B cell (primary cell): ENCODE measurements around the gene DROSHA. TPM values are rescaled to one million over a fixed set of nuclear protein-coding genes. Genes with fewer than 3 reads are reported as not detected.

Experiments used
- ATAC-seq: fragments of 200-7000 bp; cut with Tn5 transposase; one replicate; pipeline ENCODE4 v1.10.0; 2021; ENCODE audit warnings: low read depth, mild to moderate bottlenecking, moderate number of reproducible peaks, moderate library complexity
- CTCF ChIA-PET: fragments of 350-600 bp; sonication (Branson Sonifier 250); formaldehyde crosslinking; loops from one replicate; lab custom pipeline; 2021; ENCODE audit warnings: antibody characterized with exemption, inconsistent platforms; lab: Charles Lee
- POLR2A ChIA-PET: fragments of 350-600 bp; sonication (Branson Sonifier 250); formaldehyde crosslinking; loops from one replicate; lab custom pipeline; 2021; ENCODE audit warnings: antibody characterized with exemption; lab: Charles Lee
- DNase-seq: peaks from one replicate; pipeline ENCODE4 v3.0.0; 2013
- H2AFZ ChIP-seq: 2 replicates; pipeline ENCODE4 v1.6.1; 2012; ENCODE audit warnings: mild to moderate bottlenecking, low read depth, low read length; ENCODE audit not compliant: insufficient read depth, poor library complexity, severe bottlenecking
- H3K27ac ChIP-seq, 2 donors: 1 replicate in 1 of 2; 2 replicates in 1 of 2; pipeline ENCODE4 v1.5.1; 2012 to 2013; ENCODE audit warnings: low read length in 2 of 2, mild to moderate bottlenecking in 2 of 2, moderate library complexity in 1 of 2
- H3K27me3 ChIP-seq, 4 experiments: fragments of 200-600 bp in 1 of 4; sonication (generic) in 1 of 4; replicated peaks in 1 of 4; 1 replicate in 2 of 4; 2 replicates in 2 of 4; pipeline versions ENCODE4 v1.6.1 to v1.7.0; 2013 to 2016; ENCODE audit warnings: low read length in 3 of 4, mild to moderate bottlenecking in 2 of 4, mixed read lengths in 1 of 4, moderate library complexity in 1 of 4; ENCODE audit not compliant: insufficient read depth in 4 of 4, control insufficient read depth in 3 of 4; ENCODE audit errors: control extremely low read depth in 1 of 4
- H3K36me3 ChIP-seq, 2 experiments: replicated peaks in 1 of 2; 1 replicate in 1 of 2; 2 replicates in 1 of 2; pipeline versions ENCODE4 v1.6.1 to v1.7.1; 2013; ENCODE audit warnings: low read length in 1 of 2; ENCODE audit not compliant: insufficient read depth in 2 of 2, control insufficient read depth in 1 of 2; ENCODE audit errors: control extremely low read depth in 1 of 2, extremely low read depth in 1 of 2
- H3K4me1 ChIP-seq, 2 donors: fragments of 200-600 bp in 1 of 2; sonication (generic) in 1 of 2; 1 replicate in 1 of 2; 2 replicates in 1 of 2; pipeline versions ENCODE4 v1.5.1 to v1.6.1; 2013 to 2017; ENCODE audit warnings: low read length in 2 of 2; ENCODE audit not compliant: control insufficient read depth in 2 of 2, insufficient read depth in 2 of 2
- H3K4me2 ChIP-seq: replicated peaks from 2 replicates; pipeline ENCODE3; 2012; ENCODE audit warnings: mild to moderate bottlenecking, low read depth, low read length; ENCODE audit not compliant: poor library complexity, severe bottlenecking
- H3K4me3 ChIP-seq, 5 experiments: fragments of 200-600 bp in 1 of 5; sonication (generic) in 1 of 5; 1 replicate in 3 of 5; 2 replicates in 2 of 5; pipeline versions ENCODE4 v1.5.1 to v1.7.0; 2011 to 2016; ENCODE audit warnings: low read length in 4 of 5, mild to moderate bottlenecking in 4 of 5, low read depth in 2 of 5, control low read depth in 1 of 5, moderate library complexity in 1 of 5; ENCODE audit not compliant: insufficient read depth in 1 of 5; ENCODE audit errors: control extremely low read depth in 1 of 5, extremely low read depth in 1 of 5
- H3K79me2 ChIP-seq: fragments of 200-600 bp; sonication (generic); one replicate; pipeline ENCODE4 v1.6.0; 2016; ENCODE audit warnings: low read length; ENCODE audit not compliant: control insufficient read depth, insufficient read depth
- H3K9ac ChIP-seq: fragments of 200-600 bp; sonication (generic); 2 replicates; pipeline ENCODE4 v1.6.1; 2017; ENCODE audit warnings: mild to moderate bottlenecking, low read length, moderate library complexity
- H3K9me3 ChIP-seq, 3 donors: one replicate each; pipeline versions ENCODE4 v1.6.1 to v1.7.1; 2013; ENCODE audit warnings: low read length in 2 of 3; ENCODE audit not compliant: control insufficient read depth in 2 of 3, insufficient read depth in 1 of 3; ENCODE audit errors: control extremely low read depth in 1 of 3
- H4K20me1 ChIP-seq: 2 replicates; pipeline ENCODE4 v1.6.0; 2012; ENCODE audit warnings: mild to moderate bottlenecking, low read length; ENCODE audit not compliant: insufficient read depth, control insufficient read depth, poor library complexity, severe bottlenecking
- H3K27ac Mint-ChIP-seq: one replicate; pipeline ENCODE4 v1.8.0; 2021; ENCODE audit warnings: mixed read lengths
- H3K27me3 Mint-ChIP-seq: one replicate; pipeline ENCODE4 v1.8.0; 2021; ENCODE audit warnings: mixed read lengths
- H3K4me1 Mint-ChIP-seq: one replicate; pipeline ENCODE4 v1.8.0; 2021; ENCODE audit warnings: mixed read lengths
- H3K4me3 Mint-ChIP-seq: one replicate; pipeline ENCODE4 v1.8.0; 2021; ENCODE audit warnings: mixed read lengths
- H3K9me3 Mint-ChIP-seq: one replicate; pipeline ENCODE4 v1.8.0; 2022; ENCODE audit warnings: mixed read lengths; ENCODE audit not compliant: insufficient read depth
- EZH2 ChIP-seq: IDR thresholded peaks from 2 replicates; pipeline ENCODE4 v1.6.1; 2012; ENCODE audit warnings: borderline replicate concordance, low read depth, mild to moderate bottlenecking, moderate library complexity, low read length; ENCODE audit not compliant: insufficient read depth, poor library complexity, severe bottlenecking
- WGBS: methylation state at CpG from one replicate; pipeline ENCODE4 v1.1.5; 2013; ENCODE audit warnings: missing lambda C conversion rate; ENCODE audit not compliant: insufficient coverage; 5-methylcytosine and 5-hydroxymethylcytosine counted together
- intact Hi-C: fragments of 100-400 bp; cut with micrococcal nuclease; formaldehyde crosslinking; loops from one replicate; pipeline ENCODE4 v1.10.0; 2022
- polyA plus RNA-seq: library from polyadenylated mRNA; depleted of rRNA; stranded (reverse); fragments of >200 nt; gene quantifications from 2 replicates; pipeline ENCODE4 v1.2.3, GENCODE V29; 2012
- total RNA-seq, 2 donors: library from RNA; stranded (reverse); fragments of 120-200 nt in 1 of 2; gene quantifications; 1 replicate in 1 of 2; 2 replicates in 1 of 2; pipeline versions ENCODE4 v1.2.3 to v1.2.4, GENCODE V29; 2013 to 2022
- TF ChIP-seq, protein P1 (sequence below): fragments of 200-600 bp; IDR thresholded peaks from one replicate; pipeline ENCODE4 v1.8.0; 2022; ENCODE audit warnings: antibody characterized with exemption, mild to moderate bottlenecking

The DROSHA gene
- total and polyA plus RNA-seq, 2 donors (not counting 1 experiment from before 2014, with no cell fraction given) = 31.2 to 62.4 TPM

DNA sequence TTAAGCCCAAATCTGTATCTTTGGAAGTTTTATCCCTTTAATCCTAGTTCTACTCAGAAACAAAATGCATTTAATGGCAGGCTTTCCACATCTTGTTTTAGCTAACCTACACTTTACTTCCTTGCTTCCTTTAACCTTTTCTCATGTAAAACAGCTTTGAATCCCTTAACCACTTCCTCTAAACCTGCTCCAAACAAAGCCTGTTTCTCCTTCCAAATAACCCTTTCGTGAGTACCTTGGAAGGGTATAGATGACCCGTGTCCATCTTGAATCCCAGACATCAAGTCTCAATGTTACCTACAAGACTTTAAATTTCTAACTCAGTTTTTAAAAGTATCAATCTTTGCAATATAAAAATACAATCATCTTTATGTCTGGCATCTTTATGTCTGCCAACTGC is 78.4 kb downstream of the DROSHA start:
- Histone ChIP-seq H3K36me3 (peaks cover 11 to 30% of the 10 kb centered on the region in 2 experiments), H3K27me3 (no peaks in the 10 kb centered on the region), H3K4me1 (no peaks in the 10 kb centered on the region), H4K20me1 (no peaks in the 10 kb centered on the region), H3K9me3 (peaks cover 0 to 6% (median 0%) of the 10 kb centered on the region in 3 donors), H3K79me2 (no peaks in the 10 kb centered on the region), H3K4me3 (no peak overlapping the region), H3K9ac (no peak overlapping the region), H3K27ac (no peak overlapping the region), H3K4me2 (no peak overlapping the region), H2AFZ (no peak overlapping the region)
- Mint-ChIP-seq H3K4me3 (no peak overlapping the region), H3K4me1 (peaks cover 10% of the 10 kb centered on the region), H3K27me3 (no peaks in the 10 kb centered on the region), H3K9me3 (peaks cover 8% of the 10 kb centered on the region), H3K27ac (no peak overlapping the region)
- intact Hi-C loops = no loop called here
- CTCF ChIA-PET = no interaction called here
- TF ChIP-seq, protein P1, sequence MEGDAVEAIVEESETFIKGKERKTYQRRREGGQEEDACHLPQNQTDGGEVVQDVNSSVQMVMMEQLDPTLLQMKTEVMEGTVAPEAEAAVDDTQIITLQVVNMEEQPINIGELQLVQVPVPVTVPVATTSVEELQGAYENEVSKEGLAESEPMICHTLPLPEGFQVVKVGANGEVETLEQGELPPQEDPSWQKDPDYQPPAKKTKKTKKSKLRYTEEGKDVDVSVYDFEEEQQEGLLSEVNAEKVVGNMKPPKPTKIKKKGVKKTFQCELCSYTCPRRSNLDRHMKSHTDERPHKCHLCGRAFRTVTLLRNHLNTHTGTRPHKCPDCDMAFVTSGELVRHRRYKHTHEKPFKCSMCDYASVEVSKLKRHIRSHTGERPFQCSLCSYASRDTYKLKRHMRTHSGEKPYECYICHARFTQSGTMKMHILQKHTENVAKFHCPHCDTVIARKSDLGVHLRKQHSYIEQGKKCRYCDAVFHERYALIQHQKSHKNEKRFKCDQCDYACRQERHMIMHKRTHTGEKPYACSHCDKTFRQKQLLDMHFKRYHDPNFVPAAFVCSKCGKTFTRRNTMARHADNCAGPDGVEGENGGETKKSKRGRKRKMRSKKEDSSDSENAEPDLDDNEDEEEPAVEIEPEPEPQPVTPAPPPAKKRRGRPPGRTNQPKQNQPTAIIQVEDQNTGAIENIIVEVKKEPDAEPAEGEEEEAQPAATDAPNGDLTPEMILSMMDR = no peak
- no peak for TF ChIP-seq EZH2
- 100% methylated on average over 2 of the region's 2 CpGs for WGBS
- POLR2A ChIA-PET = no interaction called here
- no peak for ATAC-seq
- no peak for DNase-seq

DNA sequence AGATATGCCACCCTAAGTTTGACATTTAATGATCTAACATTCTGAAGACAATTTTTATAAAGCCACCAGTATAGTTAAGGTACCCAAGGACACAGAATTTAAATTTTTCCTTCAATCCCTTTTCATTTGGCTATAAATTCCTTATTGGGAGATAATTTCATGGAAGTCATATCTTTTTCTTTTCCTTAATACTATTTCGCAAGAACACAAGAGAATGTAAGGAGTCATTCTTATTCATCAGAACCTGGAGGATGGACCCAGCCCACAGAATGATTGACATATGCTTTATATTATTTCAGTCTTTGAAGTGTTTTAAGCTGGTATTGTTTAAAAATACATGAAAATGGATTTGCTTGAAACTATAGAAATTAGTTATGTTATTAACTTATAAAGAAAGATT is 79.6 kb downstream of the DROSHA start:
- Histone ChIP-seq H3K9me3 (peaks cover 0 to 6% (median 0%) of the 10 kb centered on the region in 3 donors), H3K4me2 (no peak overlapping the region), H3K36me3 (peaks cover 7 to 34% of the 10 kb centered on the region in 2 experiments), H3K27me3 (no peaks in the 10 kb centered on the region), H3K9ac (no peak overlapping the region), H2AFZ (no peak overlapping the region), H4K20me1 (no peaks in the 10 kb centered on the region), H3K27ac (no peak overlapping the region), H3K4me3 (no peak overlapping the region), H3K4me1 (no peaks in the 10 kb centered on the region), H3K79me2 (no peaks in the 10 kb centered on the region)
- no peak overlapping the region for H3K4me3 Mint-ChIP-seq
- no peak overlapping the region for H3K27ac Mint-ChIP-seq
- no peaks in the 10 kb centered on the region for H3K27me3 Mint-ChIP-seq
- CTCF ChIA-PET = no interaction called here
- intact Hi-C loops = no loop called here
- no CpG with 5 or more reads among the region's 1 CpG for WGBS
- H3K4me1 Mint-ChIP-seq = peaks cover 10% of the 10 kb centered on the region
- POLR2A ChIA-PET = no interaction called here
- ATAC-seq = no peak
- no peak for TF ChIP-seq EZH2
- TF ChIP-seq, protein P1 = no peak
- no peak for DNase-seq
- H3K9me3 Mint-ChIP-seq = peaks cover 8% of the 10 kb centered on the region
